Measurements from ENCODE around the gene OCA2.

OCA2 gene

DNA sequence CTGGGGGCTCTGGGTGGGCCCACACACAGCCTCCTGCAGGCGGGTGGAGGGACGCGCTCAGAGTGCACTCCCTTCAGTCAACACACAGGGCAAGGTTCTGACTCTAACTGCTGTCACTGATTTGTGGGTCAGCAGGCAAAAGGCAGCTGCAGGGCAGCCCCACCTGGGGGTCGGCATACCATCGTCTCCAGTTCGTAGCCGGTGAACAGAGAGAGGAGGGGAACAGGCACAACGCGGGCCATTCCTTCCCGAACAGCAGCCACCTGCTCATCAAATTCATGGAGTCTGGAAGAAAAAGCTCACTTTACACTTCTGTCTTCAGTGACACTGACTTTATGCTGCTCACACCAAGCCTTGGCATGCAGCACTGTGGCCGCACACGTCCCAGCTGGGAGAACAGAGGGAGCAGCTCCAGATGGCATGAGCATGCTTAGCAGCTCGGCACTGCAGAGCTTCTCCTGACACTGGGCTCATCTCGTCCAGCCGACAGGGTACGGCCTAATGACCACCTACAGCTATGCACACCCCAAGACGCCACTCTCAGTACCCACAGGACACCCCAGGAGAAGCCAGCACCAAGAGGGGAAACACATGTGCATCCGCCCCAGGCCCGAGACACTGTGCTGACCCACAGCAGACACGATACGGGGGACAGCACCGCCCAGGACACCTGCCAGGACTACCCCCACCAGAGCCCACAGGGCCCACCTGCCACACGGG is 14.4 kb upstream of the OCA2 start:
- TF ChIP-seq, protein P1, sequence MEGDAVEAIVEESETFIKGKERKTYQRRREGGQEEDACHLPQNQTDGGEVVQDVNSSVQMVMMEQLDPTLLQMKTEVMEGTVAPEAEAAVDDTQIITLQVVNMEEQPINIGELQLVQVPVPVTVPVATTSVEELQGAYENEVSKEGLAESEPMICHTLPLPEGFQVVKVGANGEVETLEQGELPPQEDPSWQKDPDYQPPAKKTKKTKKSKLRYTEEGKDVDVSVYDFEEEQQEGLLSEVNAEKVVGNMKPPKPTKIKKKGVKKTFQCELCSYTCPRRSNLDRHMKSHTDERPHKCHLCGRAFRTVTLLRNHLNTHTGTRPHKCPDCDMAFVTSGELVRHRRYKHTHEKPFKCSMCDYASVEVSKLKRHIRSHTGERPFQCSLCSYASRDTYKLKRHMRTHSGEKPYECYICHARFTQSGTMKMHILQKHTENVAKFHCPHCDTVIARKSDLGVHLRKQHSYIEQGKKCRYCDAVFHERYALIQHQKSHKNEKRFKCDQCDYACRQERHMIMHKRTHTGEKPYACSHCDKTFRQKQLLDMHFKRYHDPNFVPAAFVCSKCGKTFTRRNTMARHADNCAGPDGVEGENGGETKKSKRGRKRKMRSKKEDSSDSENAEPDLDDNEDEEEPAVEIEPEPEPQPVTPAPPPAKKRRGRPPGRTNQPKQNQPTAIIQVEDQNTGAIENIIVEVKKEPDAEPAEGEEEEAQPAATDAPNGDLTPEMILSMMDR (IDR thresholded peaks at IDR 0.05; ENCODE audit: low read depth, low read length, missing control alignments) = no peak
- DNase-seq (ENCODE audit: low read depth) = no peak
- H3K4me3 ChIP-seq (ENCODE audit: low read depth, low read length) = no peak overlapping the region

DNA sequence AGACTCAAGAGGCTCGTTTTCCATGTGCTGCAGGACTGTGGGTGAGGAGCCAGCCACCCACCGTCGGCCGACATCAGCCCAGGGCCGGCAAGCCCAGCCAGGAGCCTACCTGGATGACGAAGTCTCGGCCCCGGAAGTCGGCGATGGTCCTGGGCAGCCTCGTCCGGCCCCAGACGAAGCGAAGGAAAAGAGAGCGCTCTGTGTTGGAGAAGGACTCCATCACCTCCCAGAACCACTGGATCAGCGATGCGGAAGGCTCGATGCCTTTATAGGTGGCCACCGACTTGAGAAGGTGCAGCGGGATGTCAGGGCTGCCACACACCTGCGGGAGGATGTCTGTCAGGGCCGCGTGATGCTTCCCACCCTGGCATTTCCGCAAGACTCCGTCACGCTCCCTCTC is 13.8 kb upstream of the OCA2 start:
- TF ChIP-seq, protein P1 (IDR thresholded peaks at IDR 0.05; ENCODE audit: low read depth, low read length, missing control alignments) = no peak
- H3K4me3 ChIP-seq (ENCODE audit: low read depth, low read length) = no peak overlapping the region
- DNase-seq (ENCODE audit: low read depth) = no peak

DNA sequence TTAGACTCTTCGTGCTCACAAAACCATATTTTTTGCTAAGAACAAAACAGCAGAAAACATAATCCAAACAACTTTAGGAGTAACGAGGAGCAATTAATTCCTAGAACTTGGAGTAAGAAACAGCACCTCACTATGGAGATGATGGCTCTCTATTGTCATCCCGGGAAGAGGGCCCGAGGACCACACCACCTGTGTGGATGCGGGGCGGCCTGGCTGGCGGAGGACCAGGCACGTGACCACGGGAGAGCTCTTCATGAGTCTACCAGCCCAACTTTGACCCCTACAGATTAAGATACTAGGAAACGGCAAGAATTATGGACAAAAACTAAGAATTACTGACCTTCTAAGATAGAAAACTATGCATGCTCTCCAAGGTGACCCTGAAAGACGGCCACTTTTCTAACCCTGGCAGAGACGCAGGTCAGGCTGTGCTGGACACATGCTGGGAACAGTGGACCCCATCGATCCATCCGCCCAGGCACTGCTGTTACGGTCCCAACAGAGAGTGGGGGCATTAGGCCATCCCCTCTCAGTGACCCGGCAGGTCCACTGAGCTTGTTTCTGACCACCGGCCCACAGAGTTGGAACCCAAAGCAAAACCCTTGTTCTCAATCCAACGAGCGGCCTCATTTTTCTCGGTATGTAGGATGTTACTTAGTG is 13.1 kb upstream of the OCA2 start:
- DNase-seq (ENCODE audit: low read depth) = no peak
- TF ChIP-seq, protein P1 (IDR thresholded peaks at IDR 0.05; ENCODE audit: low read depth, low read length, missing control alignments) = no peak
- no peak overlapping the region for H3K4me3 ChIP-seq (ENCODE audit: low read depth, low read length)

DNA sequence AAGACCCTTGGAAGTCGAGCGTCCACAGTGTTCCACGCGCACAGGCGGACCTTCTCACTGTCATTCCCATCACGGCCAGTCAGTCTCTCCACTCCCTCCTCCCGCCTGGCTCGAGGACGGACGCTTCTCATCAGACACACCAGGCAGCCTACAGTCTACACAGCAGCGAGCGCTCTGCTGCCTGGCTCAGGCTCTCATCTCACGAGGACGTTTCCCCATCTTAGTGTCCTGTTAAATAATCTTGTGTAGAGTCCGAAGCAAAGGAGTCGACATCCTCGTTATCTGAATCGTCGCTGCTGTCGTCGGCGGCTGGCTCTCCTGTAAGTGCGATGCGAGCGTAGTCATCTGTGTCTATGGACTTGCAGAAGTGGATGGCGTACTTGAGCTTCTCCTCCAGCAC is 12.4 kb upstream of the OCA2 start:
- DNase-seq (ENCODE audit: low read depth) = no peak
- H3K4me3 ChIP-seq (ENCODE audit: low read depth, low read length) = no peak overlapping the region
- TF ChIP-seq, protein P1 (IDR thresholded peaks at IDR 0.05; ENCODE audit: low read depth, low read length, missing control alignments) = no peak

DNA sequence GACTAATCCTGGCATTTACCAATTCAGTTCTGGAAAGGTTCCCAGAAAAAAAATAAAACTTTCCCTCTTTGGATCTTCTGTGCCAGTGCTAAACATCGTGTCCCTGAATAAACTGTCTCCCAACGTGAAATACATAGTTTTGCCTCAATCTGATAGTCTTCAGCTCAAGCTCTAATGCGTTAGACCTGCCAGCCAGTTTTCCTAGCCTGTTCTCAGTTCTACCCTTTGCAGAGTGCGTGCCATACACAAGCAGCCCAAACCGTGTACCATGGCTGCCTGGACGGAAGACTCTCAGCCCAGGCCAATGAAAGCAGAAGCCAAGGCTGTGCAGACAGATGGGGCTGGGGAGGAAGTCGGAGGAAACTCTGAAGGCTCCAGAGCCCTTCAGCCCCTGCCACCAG is 11.4 kb upstream of the OCA2 start:
- TF ChIP-seq, protein P1 (IDR thresholded peaks at IDR 0.05; ENCODE audit: low read depth, low read length, missing control alignments) = no peak
- DNase-seq (ENCODE audit: low read depth) = no peak

DNA sequence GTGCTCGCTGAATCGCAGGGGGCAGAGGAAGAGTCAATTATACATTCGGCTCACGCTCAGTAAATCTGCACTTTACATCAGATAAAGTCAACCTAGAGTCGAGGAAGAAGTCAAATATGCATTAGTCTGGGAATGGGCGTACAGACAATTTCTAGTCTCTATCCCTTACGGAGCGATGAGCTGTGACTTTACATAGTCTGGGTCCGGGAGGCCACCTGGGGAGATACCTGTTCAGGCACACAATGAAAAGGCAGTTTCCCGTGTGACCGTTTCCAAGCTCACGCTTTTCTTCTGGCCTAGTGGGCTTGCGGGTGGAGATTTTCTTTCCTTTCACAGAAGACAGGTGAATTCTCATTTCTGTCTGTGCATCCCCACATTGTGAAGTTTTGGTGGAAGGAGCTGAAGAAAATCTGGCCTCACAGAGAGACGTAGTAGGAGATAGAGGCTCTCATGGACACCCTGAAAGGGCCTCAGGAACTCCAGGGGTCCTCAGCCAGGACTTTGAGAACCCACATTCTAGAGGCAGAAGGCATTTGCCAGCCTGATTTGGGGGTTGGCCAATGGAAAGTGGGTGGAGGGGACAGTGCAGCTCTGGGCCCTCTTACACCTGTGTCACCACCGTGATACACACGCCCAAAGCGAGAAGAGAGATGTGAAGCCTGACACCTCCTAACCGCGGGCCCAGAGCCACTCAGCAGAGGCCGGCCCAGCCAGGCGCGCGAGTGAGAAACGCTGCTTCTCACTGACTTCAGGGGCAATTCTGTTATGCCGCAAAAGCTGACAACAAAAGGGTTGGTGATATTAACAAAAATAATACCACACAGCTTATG is 10.7 kb upstream of the OCA2 start:
- no peak for DNase-seq (ENCODE audit: low read depth)
- TF ChIP-seq, protein P1 (IDR thresholded peaks at IDR 0.05; ENCODE audit: low read depth, low read length, missing control alignments) = no peak
- H3K4me3 ChIP-seq (ENCODE audit: low read depth, low read length) = no peak overlapping the region

More for the DNA sequence above, 11.4 kb upstream of the OCA2 start:
- no peak overlapping the region for H3K4me3 ChIP-seq (ENCODE audit: low read depth, low read length)

All from GM12864 (cell line).